Measurements from ENCODE around the gene SLC35C1.

The SLC35C1 gene

GRCh38 chr11:45844822-45845578 lies 40.1 kb downstream of the SLC35C1 start:
- in situ Hi-C loops (cut with HindIII; ENCODE audit: low sequenced_read_pairs) = no loop called here

- in situ Hi-C loops (cut with HindIII; ENCODE audit: low sequenced_read_pairs) = no loop called here
Observed at GRCh38 chr11:45846174-45846675, 41.3 kb downstream of the SLC35C1 start.

- in situ Hi-C loops (cut with HindIII; ENCODE audit: low sequenced_read_pairs) = no loop called here
Observed at GRCh38 chr11:45846974-45847910, 42.3 kb downstream of the SLC35C1 start, which contains the start of gene CRY2. CRY2 (plus strand) TSS chr11:45847475; CDS start chr11:45847491, 16 bp downstream.

GRCh38 chr11:45847911-45848316 lies 43.0 kb downstream of the SLC35C1 start:
- in situ Hi-C loops (cut with HindIII; ENCODE audit: low sequenced_read_pairs) = no loop called here

- in situ Hi-C loops (cut with HindIII; ENCODE audit: low sequenced_read_pairs) = no loop called here
Observed at GRCh38 chr11:45848654-45849081, 43.7 kb downstream of the SLC35C1 start.

GRCh38 chr11:45850446-45850845 lies 45.5 kb downstream of the SLC35C1 start:
- in situ Hi-C loops (cut with HindIII; ENCODE audit: low sequenced_read_pairs) = no loop called here

- in situ Hi-C loops (cut with HindIII; ENCODE audit: low sequenced_read_pairs) = no loop called here
Observed at GRCh38 chr11:45851228-45851627, 46.3 kb downstream of the SLC35C1 start.

GRCh38 chr11:45852018-45852711 lies 47.2 kb downstream of the SLC35C1 start:
- in situ Hi-C loops (cut with HindIII; ENCODE audit: low sequenced_read_pairs) = no loop called here

- in situ Hi-C loops (cut with HindIII; ENCODE audit: low sequenced_read_pairs) = no loop called here
Observed at GRCh38 chr11:45852712-45853101, 47.8 kb downstream of the SLC35C1 start.

- in situ Hi-C loops (cut with HindIII; ENCODE audit: low sequenced_read_pairs) = no loop called here
Observed at GRCh38 chr11:45853332-45854219, 48.6 kb downstream of the SLC35C1 start.

- in situ Hi-C loops (cut with HindIII; ENCODE audit: low sequenced_read_pairs) = no loop called here
Observed at GRCh38 chr11:45855308-45855707, 50.4 kb downstream of the SLC35C1 start.

- in situ Hi-C loops (cut with HindIII; ENCODE audit: low sequenced_read_pairs) = no loop called here
Observed at GRCh38 chr11:45856044-45856468, 51.1 kb downstream of the SLC35C1 start.

GRCh38 chr11:45857961-45858474 lies 53.1 kb downstream of the SLC35C1 start:
- in situ Hi-C loops (cut with HindIII; ENCODE audit: low sequenced_read_pairs) = no loop called here

- in situ Hi-C loops (cut with HindIII; ENCODE audit: low sequenced_read_pairs) = no loop called here
Observed at GRCh38 chr11:45858751-45859398, 53.9 kb downstream of the SLC35C1 start.

GRCh38 chr11:45859661-45860140 lies 54.8 kb downstream of the SLC35C1 start:
- in situ Hi-C loops (cut with HindIII; ENCODE audit: low sequenced_read_pairs) = no loop called here

- in situ Hi-C loops (cut with HindIII; ENCODE audit: low sequenced_read_pairs) = no loop called here
Observed at GRCh38 chr11:45860348-45860747, 55.4 kb downstream of the SLC35C1 start.

GRCh38 chr11:45860764-45861510 lies 56.0 kb downstream of the SLC35C1 start:
- in situ Hi-C loops (cut with HindIII; ENCODE audit: low sequenced_read_pairs) = no loop called here
